DMS 273 treated with DMSO at 0.1 percent for 48 hours (cell line): ENCODE measurements around the gene LGALS9.
"Not testable (repeated sequence)": the region's sequence is repeated elsewhere in the genome, so short reads cannot be mapped to it uniquely, and the experiment has no call there.

Source experiments
- DNase-seq: peaks from one replicate; lab custom pipeline; 2025; lab: John Stamatoyannopoulos, UW

Gene LGALS9

DNA sequence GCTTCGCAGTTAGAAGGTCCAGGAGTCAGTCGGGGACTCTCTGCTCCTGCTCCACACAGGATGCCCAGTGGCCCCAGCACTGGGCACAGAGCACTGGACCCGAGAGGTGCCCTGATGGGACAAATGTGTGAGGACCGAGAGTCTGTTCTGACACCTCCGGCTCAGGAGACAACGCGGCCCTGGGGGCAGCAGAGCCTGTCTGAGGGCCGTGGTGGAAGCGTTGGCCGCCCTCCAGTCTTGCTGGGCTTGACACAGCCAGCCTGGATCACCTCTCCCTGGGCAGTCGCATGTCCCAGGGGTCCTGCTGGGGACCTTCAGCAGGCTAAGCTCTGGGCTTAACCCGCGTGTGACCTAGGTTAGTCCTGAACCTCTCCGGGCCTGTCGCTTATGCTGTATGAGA is 23.1 kb downstream of the LGALS9 start:
- no peak for DNase-seq

DNA sequence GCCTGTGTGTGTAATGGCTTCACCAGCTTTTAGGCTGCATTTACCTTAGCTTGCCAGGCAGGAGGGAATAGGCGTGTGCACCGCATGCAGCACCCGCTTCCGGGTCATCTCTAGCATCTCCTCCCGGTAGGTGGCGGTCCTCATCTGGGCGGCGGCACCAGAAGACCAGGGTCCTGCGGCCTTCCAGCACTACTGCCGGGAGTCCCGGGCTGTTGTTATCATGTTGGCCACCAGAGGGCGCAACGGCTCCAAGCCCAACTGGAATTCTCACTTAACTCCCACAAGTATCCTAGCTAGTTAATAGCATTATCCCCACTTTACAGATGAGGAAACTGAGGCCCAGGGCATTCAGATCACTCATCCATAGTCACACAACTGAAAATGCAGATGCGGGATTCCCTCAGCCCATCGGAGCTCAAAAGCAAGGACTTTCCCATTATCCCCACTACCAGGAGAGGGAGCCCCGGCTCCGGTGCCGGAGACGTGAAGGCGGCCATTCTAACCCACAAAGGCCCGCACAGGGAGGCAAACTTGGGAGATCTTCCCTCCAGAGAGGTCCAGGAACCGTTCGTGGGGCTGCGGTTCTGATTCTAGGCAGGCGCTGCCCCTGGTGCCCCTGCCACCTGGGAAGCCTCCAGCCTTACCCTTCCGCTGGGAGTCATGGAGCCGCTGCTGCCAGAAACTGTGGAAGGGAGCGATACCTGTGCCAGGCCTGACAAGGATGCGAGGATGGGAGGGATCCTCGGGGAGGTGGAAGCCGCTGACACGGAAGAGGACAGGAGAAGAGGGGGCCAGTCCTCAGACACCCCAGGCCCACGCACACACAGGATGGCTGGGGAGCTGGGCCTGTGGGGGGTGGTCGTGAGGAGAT is 23.9 kb downstream of the LGALS9 start:
- DNase-seq = peak; percentile 71

DNA sequence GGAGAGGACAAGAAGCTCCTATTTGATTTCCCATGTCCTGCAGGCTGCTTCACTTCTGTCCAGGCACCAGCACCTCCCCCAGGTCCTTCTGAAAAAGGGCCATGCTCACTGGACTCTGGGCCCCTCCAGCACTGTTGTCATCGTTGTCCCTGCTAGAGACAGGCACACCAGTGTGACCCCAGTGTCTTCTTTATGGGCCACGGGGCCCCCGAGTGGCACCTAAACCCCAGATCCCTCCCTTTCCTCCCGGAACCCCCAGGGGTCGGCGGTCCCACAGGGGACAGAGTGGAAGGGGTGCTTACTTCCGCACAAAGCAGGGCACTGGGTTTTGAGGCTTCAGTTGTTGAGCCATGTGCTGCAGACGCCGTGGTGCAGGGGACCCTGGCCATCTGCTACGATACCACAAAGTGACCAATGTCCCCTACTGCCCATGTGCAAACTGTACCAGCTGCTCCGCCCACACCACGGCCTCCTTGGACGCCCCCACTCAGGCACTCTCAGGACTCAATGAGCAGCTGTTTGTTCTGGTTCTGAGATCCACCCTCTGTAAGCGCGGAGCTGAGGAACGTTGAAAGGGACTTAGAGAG is 24.6 kb downstream of the LGALS9 start:
- not testable (repeated sequence) for DNase-seq

DNA sequence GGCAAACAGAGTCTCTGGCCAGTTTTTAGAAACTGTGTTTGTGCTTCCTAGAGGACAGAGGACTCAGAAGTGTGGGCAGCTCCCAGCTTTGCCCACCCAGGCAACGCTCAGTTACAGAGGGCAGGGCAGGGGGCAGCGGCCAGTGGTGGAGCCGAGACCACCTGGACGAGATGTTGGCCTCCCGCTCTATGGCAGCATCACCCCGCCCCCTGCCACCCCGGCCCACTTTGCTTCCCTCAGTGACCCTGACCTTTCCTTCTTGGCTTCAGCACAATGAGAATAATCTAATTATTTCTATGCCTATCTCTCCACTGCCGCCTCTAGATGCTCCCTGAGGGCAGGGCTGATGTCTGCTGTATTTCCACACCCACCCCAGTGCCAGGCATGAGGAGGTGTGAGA is 25.6 kb downstream of the LGALS9 start:
- not testable (repeated sequence) for DNase-seq

DNA sequence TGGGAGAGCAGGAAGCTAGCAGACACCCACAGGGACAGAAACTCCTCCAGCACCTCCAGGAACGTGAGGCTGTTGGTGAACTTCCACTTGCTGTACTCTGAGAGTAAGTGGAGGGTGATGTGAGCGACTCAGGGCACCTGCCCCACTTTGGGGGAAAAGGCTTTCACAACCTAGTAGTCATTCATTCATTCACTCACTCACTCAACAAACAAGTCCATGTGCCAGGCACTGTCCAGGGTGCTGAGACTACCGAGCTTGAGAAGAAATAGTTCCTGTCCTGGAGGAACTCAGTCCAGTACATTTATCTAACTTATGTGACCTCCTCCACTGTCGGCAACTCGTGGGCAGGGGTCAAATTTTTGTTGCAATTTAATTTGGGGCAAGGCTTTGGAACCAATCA is 26.6 kb downstream of the LGALS9 start:
- no peak for DNase-seq

DNA sequence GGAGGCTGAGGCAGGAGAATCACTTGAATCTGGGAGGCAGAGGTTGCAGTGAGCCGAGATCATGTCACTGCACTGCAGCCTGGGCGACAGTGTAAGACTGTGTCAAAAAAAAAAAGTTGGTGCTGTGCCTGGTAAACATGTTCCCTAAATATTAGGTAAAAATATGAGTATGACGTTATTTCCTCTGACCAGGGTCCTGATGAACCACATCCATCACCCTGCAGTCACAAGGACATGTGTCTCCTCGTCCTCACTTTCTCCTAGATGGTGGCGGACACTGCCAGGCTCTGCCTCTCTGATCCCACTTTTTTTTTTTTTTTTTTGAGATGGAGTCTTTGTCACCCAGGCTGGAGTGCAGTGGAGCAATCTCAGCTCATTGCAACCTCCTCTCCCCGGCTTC is 28.7 kb downstream of the LGALS9 start:
- no peak for DNase-seq

DNA sequence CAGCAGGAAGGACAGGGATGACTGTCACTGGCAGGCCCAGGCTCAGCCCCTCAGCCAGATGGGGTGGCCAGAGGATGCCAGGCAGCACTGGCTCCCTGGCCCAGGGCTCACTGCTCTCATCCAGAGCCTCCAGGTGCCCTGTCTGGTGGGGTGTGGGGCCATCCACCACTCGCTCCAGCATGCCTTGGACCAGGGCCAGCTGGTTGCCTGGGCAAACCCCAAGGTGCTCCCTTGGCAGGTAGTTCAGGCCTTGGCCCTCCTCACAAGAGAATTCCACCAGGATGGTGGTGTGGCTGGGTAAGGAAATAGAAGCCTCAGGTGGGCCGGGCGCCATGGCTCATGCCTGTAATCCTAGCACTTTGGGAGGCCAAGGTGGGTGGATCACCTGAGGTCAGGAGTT is 29.4 kb downstream of the LGALS9 start:
- DNase-seq = no peak

DNA sequence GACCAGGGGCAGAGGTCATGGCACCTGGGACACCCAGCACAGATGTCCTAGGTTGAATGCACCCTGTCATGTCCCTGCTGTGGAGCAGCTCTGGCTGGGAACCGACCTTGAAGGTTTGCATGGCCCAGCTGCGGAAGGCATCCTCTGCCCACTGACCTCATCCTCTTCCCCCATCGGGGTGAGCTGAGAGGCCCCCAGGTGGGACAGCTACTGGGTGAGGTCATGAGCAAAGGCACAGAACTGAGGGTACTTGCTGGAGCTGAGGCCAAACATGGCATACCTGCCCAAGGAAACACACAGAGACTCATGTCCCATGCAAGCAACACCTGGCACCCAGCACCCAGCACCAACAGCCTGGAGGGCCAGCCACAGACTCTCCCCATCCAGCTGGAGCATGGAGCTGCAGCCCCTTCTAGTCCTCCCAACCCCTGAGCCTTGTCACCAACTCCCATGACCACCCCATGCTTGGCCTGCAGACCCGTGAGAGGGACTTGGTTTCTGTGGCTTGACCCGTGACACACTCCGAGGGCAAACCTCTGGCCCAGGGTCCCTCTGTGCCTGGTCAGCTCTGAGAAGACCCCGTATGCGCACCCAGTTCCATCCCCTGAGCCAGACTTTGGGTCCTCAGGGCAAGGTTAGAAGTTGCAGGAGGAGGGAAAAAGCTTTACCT is 33.1 kb downstream of the LGALS9 start:
- no peak for DNase-seq

DNA sequence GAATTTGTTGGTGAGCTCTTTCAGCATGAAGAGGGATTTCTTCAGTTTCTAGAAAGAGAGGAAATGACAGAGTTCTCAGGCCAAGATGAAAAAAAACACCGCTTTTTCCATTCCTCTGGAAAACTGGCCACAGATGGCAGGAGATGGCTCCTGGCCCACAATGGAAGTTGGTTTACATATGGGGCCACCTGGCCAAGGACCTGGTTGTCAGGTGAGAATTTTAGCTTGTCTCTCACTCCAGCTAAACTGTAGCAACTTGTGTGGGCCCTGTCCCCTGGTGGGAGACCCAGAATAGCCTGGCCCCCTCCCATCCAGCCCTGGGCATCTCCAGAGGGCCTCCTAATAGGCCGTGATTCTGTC is 33.6 kb downstream of the LGALS9 start:
- DNase-seq = no peak

DNA sequence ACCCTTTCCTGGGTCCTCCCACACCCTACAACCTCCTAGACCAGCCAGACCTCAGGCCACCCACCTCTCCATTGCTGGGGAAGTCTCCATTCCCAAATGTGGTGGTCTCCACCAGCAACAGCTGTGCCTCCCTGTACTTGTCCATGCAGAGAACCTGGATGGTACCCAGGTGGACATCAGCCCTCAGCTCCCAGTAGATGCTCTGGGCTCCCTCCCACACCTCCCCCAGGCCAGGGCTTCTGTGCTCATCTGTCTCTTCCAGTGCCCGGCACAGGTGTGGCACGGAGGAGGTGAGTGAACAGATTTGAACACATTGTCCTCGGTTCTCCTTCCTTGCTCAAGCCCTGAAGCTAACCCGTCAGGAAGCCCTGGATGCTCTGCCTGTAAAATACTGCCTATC is 34.6 kb downstream of the LGALS9 start:
- DNase-seq = no peak

DNA sequence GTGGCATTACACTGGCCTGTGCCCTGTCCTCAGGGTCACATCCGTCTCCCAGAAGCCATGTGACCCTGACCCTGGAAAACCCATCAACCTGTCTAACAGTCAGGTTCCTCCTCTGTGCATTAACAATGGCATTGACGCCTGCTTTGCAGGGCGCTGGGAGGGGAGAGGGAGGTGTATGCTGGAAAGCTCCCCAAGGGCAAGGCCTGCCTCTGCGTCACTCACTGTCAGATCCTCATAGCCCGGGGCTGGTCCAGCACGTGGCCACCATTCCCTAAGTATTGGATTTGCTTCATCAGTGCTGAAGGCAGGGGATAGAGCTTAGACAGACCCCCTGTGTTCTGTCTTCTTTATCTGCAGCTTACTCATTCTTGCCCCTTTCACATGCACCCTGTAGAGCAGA is 35.3 kb downstream of the LGALS9 start:
- not testable (repeated sequence) for DNase-seq

DNA sequence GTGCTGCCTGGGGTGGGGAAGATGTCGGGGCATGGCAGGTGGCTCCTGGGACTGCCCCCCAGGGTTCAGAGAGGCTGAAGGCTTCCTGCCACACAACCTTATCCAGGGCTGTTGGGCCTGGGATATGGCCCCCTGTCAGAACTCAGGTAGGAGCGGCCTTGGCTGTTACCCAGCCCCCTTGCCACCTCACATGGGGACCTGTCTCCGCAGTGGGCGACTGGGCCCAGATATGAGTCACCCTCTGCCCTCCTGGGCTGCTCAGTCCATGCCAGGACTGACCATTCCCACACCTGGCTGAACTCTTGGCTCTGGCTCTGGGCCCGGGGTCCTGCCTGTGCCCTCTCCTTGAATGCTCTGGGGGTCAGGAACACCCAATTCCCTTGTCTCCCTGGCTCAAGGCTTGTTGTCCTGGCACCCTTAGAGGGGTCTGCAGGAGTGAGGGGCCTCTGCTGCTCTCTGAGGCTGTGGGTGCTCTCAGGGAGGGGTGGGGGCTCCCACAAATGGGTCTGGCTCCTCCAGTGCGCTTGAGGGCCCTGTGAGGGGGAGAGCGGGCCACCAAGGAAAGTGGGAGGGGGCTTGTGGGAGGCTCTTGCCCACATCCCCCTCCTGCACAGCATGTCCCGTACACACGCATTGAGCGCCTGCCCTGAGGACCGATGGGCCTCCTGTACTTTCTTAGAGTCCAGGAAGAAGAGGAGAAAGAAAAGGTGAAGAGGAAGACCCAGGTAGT is 36.0 kb downstream of the LGALS9 start:
- no peak for DNase-seq

DNA sequence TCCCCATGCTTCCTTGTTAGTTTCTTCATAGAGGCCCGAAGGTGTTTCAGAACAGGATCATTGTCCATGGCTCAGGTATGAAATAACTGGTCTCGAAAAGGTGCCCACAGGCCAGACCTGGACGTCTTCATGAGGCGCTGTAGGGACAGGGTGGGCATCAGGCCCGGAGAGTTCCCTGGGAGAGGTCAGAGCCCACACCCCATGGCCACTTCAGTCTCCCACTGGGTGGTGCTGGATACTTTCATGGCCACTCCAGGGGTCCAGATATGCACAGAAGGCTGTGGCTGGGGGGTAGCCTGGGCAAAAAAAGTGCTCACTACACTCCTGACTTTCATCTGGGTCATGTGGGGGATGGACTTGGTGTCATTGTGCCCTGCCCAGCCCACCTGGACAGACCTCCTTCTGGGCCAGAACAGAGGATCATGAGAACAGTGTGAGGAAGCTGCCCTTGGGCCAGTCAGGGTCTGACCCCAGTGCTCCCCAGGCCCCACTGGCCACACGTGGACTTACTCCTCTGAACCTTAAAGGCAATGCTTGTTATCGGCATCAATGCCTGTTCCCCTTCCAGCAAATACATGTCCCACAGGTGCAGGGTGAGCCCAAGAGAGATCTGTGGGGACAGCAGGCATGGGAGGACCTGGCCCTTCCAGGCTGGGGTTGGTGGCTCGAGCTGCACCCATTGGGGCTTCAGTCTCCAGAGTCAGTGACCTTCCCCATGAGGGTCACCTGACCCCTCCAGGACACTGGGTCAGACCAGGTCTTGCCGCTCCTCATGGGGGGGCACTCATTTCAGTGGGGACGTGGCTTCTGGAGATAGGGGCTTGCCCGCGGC is 36.9 kb downstream of the LGALS9 start:
- DNase-seq = no peak

DNA sequence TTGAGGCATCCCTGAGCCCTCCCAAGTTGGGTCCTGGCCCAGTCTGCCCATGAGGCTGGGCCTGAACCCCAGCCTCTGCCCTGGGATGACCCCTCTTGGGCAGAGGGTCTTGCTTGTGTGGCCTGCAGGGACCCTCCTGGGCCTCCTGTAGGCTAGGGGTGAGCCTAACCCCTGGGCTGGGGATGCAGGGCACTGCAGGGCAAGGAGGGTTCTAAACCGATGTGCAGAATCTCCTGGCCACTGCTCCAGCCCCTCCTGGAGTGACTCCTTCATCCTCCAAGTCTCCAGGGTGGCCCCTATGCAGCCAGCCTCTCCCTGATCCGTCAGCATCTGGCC is 37.5 kb downstream of the LGALS9 start:
- no peak for DNase-seq

DNA sequence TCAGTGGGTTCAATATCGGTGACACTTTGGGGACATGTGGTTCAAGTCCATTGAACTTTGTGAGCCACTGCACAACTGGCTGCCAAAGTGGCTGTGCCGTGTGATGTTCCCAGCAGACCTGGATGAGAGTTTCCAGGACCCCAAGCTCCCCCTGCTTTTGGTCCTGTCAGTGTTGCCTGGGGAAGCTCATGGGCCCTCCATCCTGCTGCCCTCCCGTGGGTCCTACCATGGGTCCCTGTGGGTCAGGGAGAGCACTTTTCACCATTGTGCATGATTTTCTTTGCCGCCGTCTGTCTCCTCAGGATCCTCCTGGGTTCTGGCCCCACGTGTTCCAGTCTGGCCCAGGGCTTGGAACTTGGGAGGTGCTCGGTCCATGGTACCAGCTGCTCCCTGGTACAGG is 38.1 kb downstream of the LGALS9 start:
- no peak for DNase-seq

DNA sequence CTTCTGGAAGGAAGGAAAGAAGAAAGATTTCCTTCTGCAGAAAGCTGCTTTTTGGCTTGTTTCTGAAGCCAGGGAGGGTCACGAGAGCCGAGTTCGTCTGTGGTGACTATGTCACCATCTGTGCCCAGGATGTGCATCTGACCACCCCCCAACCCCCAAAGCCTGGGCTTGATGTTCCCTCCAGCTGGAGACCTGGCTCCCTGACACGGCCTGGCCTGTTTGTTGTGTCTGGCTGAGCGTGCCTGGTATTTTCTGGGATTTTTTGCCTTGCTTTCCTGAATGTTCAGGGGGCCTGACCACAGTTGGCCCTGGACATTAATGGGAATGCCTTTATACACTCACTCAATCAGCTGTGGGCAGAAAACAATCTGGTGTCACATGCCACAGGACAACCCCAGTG is 38.9 kb downstream of the LGALS9 start:
- DNase-seq = no peak

DNA sequence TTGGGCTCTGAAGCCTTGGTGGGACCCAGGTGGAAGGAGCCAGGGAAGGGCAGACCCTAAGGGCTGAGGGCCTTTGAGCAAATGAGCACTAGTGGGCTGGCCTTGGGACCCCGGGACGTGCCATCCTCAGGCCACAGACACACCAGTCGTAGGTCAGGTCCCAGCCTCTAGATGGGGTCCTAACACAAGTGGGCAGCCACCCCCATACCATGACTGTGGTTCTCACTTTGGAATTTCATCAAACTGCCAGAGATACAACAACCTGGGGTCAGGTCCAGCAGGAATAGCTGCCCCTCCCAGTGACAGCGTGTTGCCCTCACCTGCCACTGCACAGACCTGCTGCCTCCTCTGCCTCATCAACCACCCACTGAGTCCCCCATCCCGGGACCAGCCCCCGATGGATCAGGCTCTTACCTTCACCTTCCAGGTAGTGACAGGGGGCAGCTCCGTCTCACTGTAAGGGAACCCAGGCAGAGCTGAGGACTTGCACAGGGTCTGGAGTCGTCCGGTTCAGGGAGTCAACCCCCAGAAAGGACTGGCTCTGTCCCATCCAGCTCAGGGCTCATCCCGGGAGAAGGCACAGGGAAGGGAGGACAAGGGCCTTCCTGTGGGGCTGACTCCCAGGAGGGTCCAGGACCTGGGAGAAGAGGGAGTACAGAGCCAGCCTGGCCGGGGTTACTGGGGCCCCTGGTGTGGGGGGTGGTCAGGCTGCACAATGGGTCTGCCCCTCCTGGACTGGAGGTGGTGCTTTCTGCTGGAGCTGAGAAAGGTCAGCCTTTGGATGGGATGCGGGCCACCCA is 40.0 kb downstream of the LGALS9 start:
- no peak for DNase-seq

DNA sequence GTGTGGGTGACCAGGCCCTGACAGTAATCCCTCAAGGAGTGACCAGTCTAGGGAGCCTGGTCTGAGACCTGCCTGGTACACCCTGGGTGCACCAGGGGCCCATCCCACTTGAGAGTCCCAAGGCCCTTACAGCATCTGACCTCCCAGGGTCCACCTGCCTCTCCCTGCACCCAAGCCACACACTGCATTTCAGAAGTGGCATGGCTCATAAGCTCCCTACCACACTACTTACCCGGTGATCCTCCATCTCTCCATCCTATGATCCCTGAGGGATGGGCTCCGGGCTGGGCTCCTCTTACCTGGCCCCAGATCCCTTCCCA is 40.6 kb downstream of the LGALS9 start:
- DNase-seq = no peak

DNA sequence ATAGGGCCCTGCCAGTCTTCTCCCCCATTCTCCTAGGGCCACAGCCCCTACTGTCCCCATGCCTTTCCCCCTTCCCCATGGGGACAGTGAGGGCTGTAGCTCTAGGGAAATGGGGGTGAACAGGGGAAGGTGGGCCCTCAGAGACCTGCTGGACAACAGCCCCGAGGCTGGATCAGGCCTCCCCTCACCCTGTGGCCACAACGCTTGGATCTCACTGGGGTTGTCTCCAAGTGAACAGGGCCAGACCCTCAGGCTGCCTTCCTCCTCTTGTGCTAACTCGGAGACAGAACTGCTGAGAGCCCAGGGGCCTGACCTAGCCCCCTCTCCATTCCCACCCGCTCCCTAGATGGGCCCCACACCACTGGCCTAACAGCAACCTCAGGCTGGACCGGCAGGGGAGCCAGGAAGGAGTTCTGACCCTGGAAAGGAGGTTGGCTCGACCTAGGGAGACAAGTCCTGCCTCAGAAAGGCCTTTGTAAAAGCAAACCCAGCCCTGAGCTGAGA is 41.0 kb downstream of the LGALS9 start:
- DNase-seq = not testable (repeated sequence)

DNA sequence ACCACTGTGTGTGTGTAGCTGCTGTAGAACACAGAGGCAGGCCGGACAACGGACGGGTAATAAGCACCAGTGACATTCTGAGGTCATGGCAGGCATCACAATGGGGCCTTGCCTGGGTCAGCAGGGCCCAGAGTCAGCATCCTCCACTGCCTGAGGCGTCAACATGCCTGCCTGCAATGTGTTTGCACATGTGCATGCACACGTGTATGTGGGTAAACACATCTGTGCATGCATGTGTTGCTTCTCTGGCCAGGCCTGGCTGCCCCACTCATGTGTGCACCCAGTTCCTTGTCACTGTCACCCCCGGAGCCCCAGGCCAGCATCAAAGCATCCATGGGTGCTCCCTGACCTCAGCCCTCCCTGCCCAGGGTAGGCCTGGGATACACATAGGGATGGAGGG is 43.3 kb downstream of the LGALS9 start:
- no peak for DNase-seq

DNA sequence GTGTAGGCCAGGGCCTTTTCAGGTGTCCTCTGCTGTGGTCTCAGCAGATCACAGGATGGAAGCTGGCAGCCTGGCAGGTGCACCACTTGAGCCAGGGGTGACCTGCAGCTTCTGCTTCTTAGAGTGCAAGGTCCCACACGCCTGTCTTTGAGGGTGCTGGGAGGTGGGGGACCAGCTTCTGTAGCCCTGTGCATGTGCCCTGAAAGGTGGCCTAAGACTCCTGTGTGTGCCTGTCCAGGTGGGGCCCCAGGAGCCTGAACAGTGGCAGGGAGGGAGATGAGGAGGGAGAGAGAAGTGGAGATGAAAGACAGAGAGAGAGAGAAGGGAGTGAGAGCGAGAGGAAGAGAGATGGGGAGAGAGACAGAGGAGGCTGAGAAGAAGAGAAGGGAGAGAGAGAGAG is 46.2 kb downstream of the LGALS9 start:
- DNase-seq = no peak
